Measurements from ENCODE around the gene HSD17B8.

DNA sequence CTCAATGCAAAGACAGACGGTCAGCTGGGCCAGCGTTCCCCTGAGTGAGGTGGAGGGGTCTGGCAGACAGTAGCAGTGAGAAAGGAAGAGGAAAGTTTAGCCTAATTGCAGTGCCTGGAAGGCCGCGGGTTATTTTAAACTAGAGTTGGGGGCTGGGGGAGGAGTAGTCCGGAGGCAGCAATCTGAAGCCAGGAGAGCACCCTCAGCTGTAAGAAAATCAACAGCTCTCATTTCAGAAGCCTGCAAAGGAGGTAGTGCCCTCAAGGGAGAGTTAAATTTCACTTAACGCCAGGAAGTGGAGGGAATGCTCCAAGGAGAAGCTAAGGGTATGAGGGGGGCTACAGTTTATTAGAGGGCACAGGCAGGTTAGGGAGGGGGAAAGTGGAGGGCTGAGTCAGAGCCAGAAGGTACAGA lies 30.8 kb downstream of the HSD17B8 start:
- TF ChIP-seq, protein P1, sequence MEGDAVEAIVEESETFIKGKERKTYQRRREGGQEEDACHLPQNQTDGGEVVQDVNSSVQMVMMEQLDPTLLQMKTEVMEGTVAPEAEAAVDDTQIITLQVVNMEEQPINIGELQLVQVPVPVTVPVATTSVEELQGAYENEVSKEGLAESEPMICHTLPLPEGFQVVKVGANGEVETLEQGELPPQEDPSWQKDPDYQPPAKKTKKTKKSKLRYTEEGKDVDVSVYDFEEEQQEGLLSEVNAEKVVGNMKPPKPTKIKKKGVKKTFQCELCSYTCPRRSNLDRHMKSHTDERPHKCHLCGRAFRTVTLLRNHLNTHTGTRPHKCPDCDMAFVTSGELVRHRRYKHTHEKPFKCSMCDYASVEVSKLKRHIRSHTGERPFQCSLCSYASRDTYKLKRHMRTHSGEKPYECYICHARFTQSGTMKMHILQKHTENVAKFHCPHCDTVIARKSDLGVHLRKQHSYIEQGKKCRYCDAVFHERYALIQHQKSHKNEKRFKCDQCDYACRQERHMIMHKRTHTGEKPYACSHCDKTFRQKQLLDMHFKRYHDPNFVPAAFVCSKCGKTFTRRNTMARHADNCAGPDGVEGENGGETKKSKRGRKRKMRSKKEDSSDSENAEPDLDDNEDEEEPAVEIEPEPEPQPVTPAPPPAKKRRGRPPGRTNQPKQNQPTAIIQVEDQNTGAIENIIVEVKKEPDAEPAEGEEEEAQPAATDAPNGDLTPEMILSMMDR (IDR thresholded peaks at IDR 0.05), result no peak
- no peak for TF ChIP-seq POLR2A (IDR thresholded peaks at IDR 0.05)
